ENCODE measurements around the gene FAM89A.

Gene FAM89A

GRCh38 chr1:230979389-230979716 is 60.7 kb downstream of the FAM89A start:
- peak overlapping the region; percentile 89 for H3K4me3 ChIP-seq (ENCODE audit: low read depth, low read length)
- DNase-seq: no peak
- in situ Hi-C loops (cut with HindIII; ENCODE audit: low pct_ligation_motif_present, low sequenced_read_pairs): no loop called here
- no peaks in the 10 kb centered on the region for H3K27me3 ChIP-seq (replicated peaks)
- H3K36me3 ChIP-seq (replicated peaks): no peaks in the 10 kb centered on the region
- TF ChIP-seq CTCF (IDR thresholded peaks at IDR 0.05; ENCODE audit: low read depth, low read length, missing control alignments): no peak
- no peak overlapping the region for H3K27ac ChIP-seq

- in situ Hi-C loops (cut with HindIII; ENCODE audit: low pct_ligation_motif_present, low sequenced_read_pairs): no loop called here
- H3K36me3 ChIP-seq (replicated peaks): no peaks in the 10 kb centered on the region
- H3K27ac ChIP-seq: no peak within 1 kb of the TSS
- no peaks in the 10 kb centered on the region for H3K27me3 ChIP-seq (replicated peaks)
- DNase-seq: peak; percentile 97
- H3K4me3 ChIP-seq (ENCODE audit: low read depth, low read length): peak within 1 kb of the TSS; percentile 89
- peak; percentile 32 for TF ChIP-seq CTCF (IDR thresholded peaks at IDR 0.05; ENCODE audit: low read depth, low read length, missing control alignments)
Observed at GRCh38 chr1:230978491-230979388, 61.3 kb downstream of the FAM89A start, which contains the start of the genes ARV1 and TTC13. ARV1 (plus strand) TSS chr1:230979094; CDS start chr1:230979106, 12 bp downstream. TTC13 (minus strand) TSS chr1:230978861; CDS start chr1:230978830, 31 bp downstream.

DNA sequence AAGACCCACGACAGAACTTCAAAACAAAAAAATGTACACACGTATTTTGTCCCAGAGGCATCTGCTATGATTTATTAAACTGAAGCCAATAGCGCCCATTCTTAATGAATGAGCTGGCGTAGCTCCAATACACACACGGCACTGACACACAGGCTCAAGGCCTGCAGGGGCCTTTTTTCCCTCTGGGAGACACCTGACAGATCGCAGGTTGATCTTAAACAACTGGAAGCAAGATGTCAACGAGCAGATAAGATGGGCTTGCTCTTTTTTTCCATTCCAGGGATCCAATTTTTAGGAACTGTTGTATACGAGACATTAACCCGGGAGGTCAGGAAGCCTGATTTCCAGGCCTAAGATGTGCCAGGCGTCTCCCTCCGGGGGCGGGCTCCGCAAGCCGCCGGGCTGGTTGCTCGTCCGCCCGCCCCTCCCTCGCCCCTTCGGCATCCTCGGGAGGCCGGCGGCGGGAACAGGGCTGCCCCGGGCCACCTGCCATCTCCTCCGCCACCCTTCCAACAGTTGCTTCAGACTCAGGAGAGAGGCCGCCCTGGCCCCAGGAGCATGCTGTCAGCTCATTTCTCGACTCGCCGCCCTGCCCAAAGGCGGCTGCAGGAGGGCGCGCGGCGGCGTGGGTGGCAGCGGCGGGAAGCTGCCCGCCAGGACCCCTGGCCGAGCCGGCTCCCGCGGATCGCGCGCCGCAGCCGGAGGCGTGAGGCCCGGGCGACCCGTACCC is 62.1 kb downstream of the FAM89A start:
- DNase-seq: no peak
- Histone ChIP-seq H3K27me3 (replicated peaks) (no peaks in the 10 kb centered on the region), H3K27ac (no peak overlapping the region), H3K36me3 (replicated peaks) (no peaks in the 10 kb centered on the region), H3K4me3 (ENCODE audit: low read depth, low read length) (peak overlapping the region; percentile 89)
- in situ Hi-C loops (cut with HindIII; ENCODE audit: low pct_ligation_motif_present, low sequenced_read_pairs): no loop called here
- no peak for TF ChIP-seq CTCF (IDR thresholded peaks at IDR 0.05; ENCODE audit: low read depth, low read length, missing control alignments)

GRCh38 chr1:230976825-230977747 is 63.0 kb downstream of the FAM89A start:
- no peak overlapping the region for H3K27ac ChIP-seq
- in situ Hi-C loops (cut with HindIII; ENCODE audit: low pct_ligation_motif_present, low sequenced_read_pairs): no loop called here
- DNase-seq: no peak
- no peaks in the 10 kb centered on the region for H3K36me3 ChIP-seq (replicated peaks)
- H3K27me3 ChIP-seq (replicated peaks): no peaks in the 10 kb centered on the region
- no peak overlapping the region for H3K4me3 ChIP-seq (ENCODE audit: low read depth, low read length)
- no peak for TF ChIP-seq CTCF (IDR thresholded peaks at IDR 0.05; ENCODE audit: low read depth, low read length, missing control alignments)

DNA sequence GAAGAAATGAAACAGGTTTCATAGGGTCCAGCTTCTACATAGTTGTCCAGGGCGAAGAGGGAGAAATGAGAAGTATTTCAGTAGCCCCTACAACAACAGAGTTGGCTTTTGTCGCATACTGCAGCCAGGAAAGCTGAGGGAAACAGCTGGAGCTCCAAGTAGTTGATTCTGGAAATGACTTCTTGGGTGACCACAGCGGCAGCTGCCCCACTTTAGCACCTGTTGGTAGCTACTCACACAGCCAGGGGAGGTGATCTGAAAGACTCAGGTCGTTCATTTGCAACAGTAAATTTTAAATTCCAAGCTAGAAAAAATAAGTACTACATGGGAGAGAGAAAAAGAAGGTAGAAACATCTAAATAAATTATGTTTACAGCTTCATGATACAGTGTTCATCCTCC is 63.7 kb downstream of the FAM89A start:
- Histone ChIP-seq H3K27me3 (replicated peaks) (no peaks in the 10 kb centered on the region), H3K4me3 (ENCODE audit: low read depth, low read length) (no peak overlapping the region), H3K27ac (no peak overlapping the region), H3K36me3 (replicated peaks) (no peaks in the 10 kb centered on the region)
- in situ Hi-C loops (cut with HindIII; ENCODE audit: low pct_ligation_motif_present, low sequenced_read_pairs): no loop called here
- TF ChIP-seq CTCF (IDR thresholded peaks at IDR 0.05; ENCODE audit: low read depth, low read length, missing control alignments): no peak
- no peak for DNase-seq
